Measurements from ENCODE around the gene GRID2IP.

Gene GRID2IP

DNA sequence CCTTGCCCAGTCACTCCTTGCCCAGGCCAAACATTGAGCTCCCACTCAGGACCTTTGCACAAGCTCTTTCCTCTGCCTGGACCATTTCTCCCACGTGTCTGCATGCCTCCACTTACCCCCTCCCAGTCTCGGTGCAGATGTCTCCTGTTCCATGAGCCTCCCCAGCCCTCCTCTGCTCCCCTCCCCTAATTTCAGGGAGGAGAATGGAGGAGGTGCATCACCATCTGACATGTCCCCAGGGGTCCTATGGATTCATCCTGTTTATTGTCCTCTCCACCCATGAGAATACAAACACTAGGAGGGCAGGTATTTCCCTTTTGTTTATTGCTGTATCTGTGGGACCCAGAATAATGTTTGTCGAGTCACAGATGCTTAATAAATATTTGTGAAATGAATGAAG is 8.6 kb upstream of the GRID2IP start:
- DNase-seq = no peak

DNA sequence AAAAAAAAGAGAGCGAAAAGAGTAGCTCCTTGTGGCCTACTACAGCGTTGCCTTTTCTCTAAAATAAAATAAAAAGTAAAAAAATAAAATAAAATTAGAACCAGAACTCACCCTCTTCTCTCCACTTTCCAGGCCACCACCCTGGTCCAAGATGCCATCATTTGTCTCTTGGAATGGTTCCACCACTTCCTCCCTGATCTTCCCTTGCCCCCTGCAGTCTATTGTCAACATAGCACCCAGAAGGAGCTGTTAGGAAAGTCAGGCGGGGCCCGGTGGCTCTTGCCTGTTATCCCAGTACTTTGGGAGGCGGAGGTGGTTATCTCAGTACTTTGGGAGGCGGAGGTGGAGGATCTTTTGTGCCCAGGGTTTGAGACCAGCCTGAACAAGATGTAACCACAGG is 7.6 kb upstream of the GRID2IP start:
- peak; percentile 67 for DNase-seq

DNA sequence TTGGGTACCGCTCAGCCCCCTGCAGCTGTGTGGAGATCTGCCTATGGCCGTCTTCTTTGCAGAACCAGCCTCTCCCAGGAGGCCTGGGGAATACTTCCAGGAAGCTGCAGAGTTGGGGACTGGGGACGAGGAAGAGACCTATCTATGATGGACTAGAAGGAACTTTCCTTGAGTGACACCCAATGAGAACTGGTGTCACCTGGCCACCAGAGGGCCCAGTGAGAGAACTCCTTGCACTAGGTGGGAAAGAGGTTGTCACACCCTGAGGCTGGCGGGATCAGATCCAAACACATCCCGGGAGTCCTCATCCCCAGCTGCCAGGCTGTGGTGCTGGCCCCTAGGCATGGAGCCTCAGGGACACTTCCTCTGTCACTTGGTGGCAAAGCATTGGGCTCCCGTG is 4.9 kb upstream of the GRID2IP start:
- no peak for DNase-seq

DNA sequence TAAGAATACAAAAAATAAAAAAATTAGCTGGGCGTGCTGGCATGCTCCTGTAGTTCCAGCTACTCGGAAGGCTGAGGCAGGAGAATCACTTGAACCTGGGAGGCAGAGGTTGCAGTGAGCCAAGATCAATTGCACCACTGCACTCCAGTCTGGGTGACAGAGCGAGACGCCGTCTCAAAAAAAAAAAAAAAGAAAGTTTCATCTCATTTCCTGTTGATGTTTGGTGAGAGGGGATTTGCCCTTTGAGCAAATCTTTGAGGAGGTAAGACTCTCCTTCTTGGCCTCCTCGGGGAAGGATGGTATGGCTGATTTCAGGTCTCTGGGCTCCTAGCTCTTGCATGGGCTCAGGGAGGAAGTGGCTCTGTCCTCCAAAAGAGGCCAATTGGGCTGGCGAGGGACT is 3.6 kb upstream of the GRID2IP start:
- no peak for DNase-seq

DNA sequence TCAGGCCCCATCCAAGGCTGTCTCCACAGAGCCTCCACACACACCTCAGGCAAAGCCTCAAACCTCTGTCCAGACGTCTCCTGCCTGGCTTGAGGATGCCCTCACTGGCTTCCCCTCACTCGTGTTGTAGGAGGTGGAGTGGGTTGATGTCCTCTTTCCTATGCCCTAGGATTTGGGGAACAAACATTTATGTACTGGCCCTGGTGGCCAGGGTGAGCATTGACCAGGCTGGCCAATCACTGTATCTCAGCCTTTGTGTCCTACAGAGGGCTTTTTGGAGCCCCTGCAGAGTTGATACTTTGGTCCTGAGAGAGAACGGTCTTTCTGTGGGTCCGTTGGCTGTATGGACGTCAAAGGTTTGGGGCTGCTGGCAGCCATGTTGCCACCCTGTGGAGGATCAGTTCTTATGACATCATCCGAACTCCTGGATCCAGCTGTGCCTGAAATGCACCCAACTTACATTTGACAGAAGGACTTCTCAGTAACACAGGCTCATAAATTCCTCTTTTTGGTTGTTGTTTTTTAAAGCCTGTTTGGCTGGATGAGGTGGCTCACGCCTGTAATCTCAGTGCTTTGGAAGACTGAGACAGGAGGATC is 2.3 kb upstream of the GRID2IP start:
- no peak for DNase-seq

DNA sequence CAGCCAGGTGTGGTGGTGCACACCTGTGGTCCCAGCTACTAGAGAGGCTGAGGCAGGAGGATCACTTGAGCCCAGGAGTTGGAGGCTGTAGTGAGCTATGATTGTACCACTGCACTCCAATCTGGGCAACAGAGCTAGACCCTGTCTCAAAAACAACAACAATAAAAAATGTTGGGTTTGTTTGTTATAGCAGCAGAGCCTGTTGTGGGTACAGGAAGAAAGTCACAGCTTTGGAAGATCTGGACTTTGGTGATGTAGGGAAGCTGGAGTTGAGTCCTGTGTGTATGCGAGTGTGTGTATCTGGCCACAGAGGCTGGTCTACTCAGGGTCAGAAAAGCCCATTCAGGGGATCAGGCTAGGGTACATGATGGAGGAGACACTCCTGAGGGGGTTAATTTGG is 3.9 kb downstream of the GRID2IP start:
- DNase-seq = no peak

DNA sequence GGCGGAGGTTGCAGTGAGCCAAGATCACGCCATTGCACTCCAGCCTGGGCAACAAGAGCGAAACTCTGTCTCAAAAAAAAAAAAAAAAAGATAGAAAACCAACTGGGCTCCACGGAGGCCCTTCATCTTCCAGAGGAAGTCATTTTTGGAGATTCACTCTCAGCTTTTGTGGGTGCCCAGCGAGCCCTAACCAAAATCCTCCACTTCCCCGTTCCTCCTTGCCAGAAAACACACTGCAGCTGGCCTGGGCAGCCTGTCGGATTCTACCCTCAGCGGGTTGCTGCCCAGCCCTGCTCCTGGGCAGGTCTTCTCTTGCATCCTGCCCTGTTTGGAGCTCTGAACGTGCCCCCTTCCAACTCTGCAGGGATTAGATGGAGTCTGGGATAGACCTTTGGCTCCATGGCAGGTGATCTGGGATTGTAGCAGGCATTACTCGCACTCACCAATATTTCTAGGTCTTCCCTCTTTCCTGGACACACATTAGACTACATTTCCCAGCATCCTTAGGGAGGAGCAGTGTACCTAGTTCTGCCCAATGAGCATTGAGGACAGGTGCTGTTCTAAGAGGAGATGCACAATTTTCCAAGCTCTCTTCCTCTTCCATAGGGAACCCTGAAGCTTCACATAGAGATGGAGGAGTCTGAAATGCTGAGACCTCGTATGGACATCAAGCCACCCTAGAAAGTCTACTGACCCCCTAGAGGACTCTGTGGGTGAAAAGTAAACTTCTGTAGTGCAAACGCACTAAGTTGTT is 4.6 kb downstream of the GRID2IP start:
- DNase-seq = no peak

DNA sequence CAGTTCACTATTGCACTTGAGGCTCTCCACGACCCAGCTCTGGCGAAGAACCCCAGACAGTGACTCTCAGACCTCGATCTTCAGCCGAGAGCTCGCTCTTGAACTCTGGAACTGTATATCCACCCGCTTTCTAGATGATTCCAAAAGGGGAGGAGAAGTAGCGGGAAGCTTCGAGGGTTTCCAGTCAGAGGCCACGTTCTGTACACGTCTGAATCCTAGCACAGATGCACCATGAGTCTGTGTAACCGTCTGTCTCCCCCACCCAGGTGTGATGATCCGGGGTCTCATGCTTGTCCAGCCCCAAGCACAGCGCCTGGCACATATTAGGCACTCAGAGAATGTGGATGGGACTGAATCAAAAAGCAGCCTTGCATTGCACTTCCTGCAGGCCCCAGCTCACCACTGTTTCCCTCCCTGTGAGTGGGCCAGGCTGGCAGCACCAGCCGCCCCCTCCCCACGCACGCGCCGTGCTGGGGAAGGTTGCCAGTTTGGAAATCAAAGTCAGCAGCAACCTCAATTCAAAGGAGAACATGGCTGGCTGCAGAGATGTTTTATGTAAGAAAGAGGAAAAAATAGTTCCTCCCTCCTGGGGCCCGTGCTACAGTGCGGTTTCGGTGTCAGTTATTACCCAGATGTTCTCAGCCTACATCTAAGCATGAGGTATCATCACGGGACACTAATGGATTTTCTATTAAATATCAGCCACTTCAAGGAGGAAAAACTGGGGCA is 5.7 kb downstream of the GRID2IP start:
- DNase-seq = no peak

DNA sequence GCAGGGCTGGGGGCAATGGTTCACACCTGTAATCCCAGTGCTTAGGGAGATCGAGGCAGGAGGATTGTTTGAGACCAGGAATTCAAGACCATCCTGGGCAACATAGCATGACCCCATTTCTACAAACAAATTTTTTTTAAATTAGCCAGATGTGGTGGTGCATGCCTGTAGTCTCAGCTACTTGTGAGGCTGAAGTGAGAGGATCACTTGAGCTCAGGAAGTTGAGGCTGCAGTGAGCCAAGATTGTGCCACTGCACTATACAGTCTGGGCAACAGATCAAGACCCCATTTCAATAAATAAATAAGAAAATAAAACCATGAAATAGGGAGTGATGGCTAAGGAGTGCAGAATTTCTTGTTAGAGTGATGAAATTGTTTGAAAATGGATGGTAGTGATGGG is 8.9 kb downstream of the GRID2IP start:
- no peak for DNase-seq

DNA sequence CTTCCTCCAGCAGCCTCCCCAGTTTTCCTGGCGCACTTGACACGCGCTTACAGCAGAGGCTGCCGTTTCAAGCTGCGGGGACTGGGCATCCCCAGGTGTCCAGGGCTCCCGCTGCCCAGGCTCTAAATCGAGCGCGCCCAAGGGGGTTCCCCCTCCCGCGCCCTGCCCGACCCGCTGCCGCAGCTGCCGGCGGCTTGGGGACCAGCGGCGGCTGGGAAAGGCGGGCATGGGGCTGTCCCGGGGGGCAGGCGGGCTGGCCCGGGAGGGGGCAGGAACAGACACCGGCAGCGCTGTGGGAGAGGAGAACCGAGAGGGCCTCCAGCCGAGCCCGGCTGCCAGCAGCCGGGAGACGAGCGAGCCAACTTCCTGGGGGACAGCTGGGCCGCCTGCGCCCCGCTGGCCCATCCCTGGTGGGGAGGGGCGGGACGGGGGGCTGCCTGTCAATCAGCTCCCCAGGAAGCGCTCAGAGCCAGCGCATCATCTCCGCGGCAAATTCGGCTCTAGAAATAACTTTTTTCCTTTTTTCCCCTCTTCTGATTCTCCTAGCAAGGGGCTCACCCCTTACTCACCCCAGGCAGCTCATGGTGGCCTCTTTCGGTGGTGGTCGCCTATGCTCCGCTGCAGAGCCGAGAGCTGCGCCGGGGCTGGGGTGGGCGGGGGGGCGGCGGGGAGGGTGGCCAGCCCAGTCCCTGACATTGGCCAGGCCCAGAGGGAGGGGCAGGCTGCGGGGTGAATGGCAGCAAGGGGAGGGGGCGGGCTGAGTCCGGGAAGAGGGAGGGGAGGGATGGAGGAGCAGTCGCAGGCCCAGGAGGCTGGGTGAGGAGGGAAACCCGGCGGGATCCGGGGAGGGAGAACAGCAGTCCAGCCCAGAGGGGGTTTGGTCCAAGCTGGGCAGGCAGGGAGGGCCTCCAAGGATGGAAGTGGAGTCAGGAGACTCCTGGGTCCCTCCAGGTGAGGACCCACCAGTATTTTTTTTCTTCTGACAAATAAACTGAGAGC is 14.7 kb downstream of the GRID2IP start:
- DNase-seq = no peak

DNA sequence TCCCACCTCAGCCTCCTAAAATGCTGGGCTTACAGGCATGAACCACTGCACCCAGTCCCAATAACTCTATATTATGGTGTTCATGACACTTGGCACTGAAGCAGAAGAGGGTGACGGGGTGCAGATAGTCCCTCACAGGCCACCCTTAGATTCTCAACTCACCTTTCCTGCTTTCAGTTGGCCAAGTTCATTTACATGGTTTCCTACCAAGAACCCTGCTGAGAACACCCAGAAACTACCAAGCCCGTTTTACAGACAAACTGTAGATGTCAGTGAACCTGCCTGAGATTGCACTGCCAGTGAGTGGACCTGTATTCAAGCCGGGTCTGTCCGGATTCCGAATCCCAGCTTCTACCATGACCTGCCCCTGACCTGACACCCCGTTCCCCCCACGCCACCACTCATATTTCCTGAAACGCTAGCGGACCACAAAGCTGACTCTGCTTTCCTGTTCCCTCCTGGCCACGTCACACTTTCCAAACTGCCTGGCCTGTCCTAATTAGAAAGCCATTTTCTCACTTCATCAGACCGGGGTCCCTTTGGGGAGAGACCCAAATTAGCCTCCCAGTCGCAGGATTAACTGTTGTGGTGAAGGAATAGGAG is 17.3 kb downstream of the GRID2IP start:
- DNase-seq = no peak

DNA sequence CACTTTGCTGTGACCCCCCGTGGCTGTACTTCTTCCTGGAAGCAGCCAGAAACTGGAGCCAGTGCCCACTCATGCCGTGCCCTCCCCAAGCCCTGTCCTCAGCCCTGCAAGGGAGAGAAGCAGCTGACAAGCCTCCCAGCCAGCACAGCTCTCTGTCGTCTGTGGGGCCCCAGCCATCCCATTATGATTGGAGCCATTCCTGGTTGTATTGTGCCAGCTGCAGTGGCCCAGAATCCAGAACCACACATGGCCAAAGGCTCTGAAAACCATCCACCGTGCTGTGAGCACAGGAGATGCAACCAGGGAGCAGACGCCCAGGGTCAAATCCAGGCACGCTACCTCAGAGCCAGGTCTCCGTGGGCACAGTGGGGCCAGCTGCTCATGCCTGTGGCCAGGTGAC is 18.7 kb downstream of the GRID2IP start:
- no peak for DNase-seq

DNA sequence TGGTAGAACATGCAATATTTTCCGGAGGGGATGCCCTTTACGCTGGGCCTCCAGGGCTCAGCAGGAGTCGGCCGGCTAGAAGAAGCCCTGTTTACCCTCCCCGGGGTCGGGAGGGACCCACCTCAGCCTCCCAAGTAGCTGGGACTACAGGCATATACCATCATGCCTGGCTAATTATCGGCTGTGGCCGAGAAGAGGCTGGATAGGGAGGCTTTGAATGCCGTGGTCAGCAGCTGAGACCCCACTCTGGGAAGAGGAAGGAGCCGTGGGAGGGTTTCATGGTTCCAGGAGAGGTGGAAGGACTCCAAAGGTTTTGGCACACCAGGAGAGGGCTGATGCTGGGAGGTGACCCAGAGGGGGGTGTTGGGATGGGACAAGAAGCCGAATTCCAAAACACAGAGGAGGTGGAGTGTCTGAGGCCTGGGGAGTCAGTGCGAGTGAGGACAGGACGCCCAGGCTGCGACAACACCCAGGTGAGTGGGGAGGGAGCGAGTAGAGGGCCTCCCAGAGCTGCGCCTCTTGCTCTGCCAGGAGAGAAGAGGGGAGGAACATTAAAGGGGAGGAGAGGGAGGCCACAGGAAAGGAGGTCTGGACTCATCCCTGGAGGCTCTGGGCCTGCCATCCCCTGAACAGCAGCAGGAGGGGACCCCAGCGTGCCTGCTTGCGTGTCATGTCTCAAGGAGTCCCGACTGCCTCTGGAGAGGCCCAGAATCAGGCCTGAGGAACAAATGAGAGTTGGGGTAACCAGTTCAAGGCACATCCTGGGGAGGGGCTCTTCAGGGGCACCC is 19.6 kb downstream of the GRID2IP start:
- DNase-seq = no peak

DNA sequence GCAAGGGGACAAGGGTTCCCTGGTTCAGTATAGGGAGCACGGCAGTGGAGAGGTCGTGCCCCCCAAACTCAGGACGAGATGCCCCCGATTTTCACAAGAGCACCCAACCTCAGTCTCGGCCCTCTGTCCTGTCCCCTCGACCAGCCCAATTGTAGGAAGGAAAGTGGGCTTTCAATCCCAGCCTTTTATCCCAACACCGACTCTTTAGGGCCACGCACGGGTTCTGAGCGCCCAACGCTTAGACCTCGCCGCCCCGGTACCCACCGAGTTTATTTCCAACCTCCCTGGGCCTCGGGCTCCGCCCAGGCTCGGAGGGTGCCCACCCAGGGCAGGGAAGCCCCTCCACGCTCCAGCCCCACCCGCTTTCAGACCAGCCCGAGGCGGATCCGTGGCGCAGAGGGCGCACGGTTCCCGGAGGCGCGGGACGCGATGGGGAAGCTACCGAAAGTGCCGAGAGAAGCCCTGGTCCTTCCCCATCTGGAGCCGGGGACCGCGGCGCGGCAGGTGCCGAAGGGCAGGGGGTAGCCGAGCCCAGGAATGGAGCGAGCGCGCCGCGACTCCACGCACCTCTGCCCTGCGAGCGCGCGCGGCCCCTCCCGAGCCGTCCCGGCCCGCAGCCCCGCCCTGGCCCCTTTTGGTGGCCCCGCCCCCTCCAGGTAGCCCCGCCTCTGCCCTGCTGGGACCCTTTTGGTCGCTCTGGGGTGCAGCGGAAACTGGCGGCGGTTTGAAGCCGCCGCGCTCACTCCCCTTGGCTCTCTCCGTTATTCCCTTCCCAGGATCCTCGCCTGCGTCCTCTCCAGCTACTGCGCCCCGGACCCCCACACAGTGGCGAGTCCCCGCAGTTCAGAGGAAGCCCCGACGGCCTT is 20.4 kb downstream of the GRID2IP start:
- DNase-seq = no peak

DNA sequence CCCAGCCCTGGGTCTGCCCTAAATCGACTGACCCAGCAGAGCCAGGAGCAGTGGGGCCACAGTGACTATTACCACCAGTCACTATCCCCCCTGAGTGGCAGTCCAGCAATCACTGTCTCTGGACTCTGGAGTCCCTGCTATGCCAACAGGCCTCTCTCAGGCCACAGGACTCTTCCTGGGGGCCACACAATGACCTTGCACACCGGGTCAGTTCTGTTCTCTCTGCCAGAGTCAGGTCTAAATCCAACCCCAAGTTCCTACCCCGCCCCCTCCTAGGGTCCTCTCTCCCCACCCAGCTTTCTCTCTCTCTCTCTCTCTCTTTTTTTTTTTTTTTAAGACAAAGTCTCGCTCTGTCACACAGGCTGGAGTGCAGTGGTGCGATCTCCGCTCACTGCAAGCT is 21.6 kb downstream of the GRID2IP start:
- no peak for DNase-seq

DNA sequence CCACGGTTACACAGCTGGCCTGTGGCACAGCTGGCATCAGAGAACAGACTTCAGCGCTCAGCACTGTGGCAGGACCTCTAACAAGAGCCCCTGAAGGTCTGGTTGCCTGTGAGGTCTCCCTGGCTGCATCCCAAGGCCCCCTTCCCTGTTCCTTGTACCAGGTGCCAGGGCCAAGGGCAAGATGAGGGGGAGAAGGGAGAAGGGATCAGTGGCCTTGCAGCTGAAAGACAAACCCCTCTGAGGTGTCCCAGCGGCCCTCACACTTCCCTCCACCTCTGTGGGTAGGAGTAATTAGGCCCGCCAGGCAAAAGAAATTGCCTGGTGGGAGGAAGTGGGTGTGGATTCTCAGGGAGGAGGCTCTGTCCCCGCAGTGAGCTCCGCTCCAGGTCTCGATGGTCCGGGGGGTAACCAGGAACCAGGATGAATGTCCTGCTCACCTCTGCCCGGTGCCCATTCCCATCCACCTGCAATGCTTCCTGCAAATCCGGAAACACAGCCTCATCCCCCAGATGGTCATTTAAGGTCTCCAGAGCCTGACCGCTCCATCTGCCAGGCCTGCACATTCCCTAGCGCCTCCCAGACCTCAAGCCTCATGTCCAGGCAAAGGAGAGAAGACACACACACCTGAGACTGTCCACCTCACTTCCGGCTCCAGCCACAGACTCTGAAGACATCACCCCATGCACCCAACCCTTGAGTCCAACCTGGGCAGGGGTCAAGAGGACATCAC is 22.7 kb downstream of the GRID2IP start:
- no peak for DNase-seq

DNA sequence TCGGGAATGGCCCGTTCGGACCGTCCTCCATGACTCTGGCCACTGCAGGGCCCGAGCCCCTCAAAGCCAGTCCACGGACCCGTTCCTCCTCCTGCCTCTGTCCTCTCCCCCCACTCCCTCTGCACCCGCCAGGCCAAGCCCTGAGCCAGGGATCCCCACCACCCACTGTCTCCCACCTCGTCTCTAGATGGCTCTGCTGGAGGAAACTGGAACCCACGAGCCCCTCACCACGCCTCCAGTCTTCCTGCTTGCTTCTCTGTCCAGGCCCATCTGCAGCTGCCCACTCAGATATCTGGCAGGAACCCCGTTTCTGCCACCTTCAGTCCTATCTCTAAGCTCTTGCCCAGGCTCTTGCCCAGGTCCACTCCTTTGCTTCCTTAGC is 24.3 kb downstream of the GRID2IP start:
- DNase-seq = no peak

DNA sequence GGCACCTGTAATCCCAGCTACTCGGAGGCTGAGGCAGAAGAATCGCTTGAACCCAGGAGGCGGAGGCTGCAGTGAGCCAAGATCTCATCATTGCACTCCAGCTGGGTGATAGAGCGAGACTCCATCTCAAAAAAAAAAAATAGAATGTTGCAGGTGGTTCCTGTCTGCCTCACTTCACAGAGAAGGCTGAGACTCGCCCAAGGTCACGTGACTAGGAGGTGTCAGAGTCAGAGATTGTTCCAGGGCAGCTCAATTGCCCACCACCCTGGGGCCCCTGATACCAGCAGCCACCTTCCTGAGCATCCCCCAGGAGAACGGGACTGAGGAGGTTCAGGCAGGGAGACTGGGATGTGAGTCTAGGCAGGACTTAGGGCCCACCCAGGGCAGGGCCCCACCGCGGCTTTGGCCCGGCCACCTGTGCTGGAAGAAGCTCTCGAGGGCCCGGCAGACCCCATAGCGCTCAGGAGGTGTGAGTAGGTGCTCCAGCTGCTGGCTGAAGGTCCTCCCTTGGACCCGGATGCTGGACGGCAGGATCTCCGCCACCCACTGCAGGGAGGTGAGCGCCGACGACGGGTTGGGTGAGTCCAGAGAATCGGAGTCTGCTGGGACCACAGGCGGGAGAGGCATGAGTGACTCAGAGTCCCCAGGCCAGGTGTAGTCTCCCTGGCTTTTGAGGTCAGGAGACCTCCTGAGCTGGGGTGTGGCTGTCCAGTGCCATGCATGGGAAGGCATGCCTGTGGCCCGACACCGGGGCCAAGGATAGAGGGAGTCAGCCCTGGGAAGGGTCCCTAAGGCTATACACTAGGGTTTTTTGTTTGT is 30.9 kb downstream of the GRID2IP start:
- DNase-seq = no peak

DNA sequence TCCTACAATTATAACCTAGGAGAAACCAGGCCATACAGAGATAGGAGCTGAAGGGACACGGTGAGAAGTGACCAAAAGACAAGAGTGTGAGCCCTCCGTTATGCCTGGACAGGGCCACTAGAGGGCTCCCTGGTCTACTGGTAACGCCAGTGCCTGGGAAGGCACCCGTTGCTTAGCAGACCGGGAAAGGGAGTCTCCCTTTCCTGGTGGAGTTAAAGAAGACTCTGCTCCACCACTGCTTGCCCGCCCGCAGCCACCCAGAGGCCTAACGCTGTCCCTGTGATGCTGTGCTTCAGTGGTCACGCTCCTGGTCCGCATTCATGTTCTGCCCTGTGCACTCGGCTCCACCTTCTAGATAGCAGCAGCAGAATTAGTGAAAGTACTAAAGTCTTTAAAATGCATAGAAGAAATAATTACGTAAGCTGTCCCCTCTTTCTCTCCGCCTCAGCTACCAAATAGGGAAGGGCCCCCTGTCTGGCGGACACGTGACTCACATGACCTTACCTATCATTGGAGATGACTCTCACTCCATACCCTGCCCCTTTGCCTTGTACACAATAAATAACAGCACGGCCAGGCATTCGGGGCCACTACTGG is 34.8 kb downstream of the GRID2IP start:
- peak; percentile 80 for DNase-seq
